Mucosa of descending colon (tissue), 3 donors: Measurements from ENCODE around the gene NINJ2. TPM values are rescaled to one million over a fixed set of nuclear protein-coding genes. Genes with fewer than 3 reads are reported as not detected.

ENCODE experiments used
- ATAC-seq: fragments of 200-7000 bp; cut with Tn5 transposase; one replicate; pipeline ENCODE4 v1.9.1; 2020; ENCODE audit warnings: mild to moderate bottlenecking, moderate library complexity
- DNase-seq, 3 donors: peaks; one replicate each; pipeline ENCODE4 v3.0.0-alpha.2; 2020
- H3K36me3 ChIP-seq: fragments of 200-600 bp; one replicate; pipeline ENCODE4 v1.8.0; 2021; ENCODE audit warnings: low read depth, mild to moderate bottlenecking
- H3K4me1 ChIP-seq: fragments of 200-600 bp; one replicate; pipeline ENCODE4 v1.8.0; 2021; ENCODE audit warnings: low read depth, mild to moderate bottlenecking
- H3K4me3 ChIP-seq: fragments of 200-600 bp; one replicate; pipeline ENCODE4 v1.8.0; 2021; ENCODE audit warnings: mild to moderate bottlenecking
- H3K9me3 ChIP-seq: fragments of 200-600 bp; one replicate; pipeline ENCODE4 v1.8.0; 2021; ENCODE audit warnings: mild to moderate bottlenecking
- intact Hi-C, 2 donors: fragments of 100-400 bp; cut with DNase I in 1 of 2; cut with micrococcal nuclease in 1 of 2; formaldehyde crosslinking; loops; one replicate each; pipeline versions ENCODE4 v1.11.0 to v1.11.1; 2022; cut with DNase I, micrococcal nuclease
- total RNA-seq, 3 donors: library from RNA; stranded (reverse); fragmentation: NEBNext Ultra II Directional in 2 of 3; extraction: Animal tissue kit (Norgen Biotek cat#: 25700) in 2 of 3; gene quantifications; one replicate each; pipeline versions ENCODE4 v1.2.1 to v1.2.4, GENCODE V29; 2021 to 2023
- TF ChIP-seq, protein P1 (sequence below): fragments of 200-600 bp; IDR thresholded peaks from one replicate; pipeline ENCODE4 v1.8.0; 2022; ENCODE audit warnings: antibody characterized with exemption, mild to moderate bottlenecking
- donor health status: DM: no; HTN: no; CAD: no; lungs with moderate emphysema.
- donor health status: DM: no; HTN: no; CAD: no.
- donor health status: DM: no; HTN: yes; CAD: no.

The NINJ2 gene
- total RNA-seq, 3 donors from 2014 or later, result 3.6 to 5.2 (median 3.8) TPM

DNA sequence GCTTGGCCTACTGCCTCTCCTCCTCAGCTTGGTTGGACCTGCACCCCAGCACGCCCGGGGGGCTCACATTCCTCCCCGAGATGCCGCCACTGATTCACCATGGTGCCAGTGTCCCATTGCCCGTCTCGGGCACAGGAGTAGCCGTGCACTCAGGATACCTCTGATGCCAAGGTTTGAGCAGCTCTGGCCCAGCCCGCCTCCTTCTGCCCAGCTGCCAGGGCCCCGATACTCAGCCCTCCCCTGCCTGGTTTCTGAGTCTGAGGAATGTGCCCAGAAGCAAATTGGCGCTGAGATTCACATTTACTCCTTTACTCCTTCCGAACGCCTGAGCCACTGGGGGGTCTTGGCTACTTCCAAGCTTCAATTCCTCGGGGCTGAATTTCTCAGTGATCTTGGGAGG lies 63.5 kb downstream of the NINJ2 start:
- H3K4me3 ChIP-seq, result no peak overlapping the region
- no peak for DNase-seq
- intact Hi-C loops, result no loop called here
- no peaks in the 10 kb centered on the region for H3K4me1 ChIP-seq
- H3K9me3 ChIP-seq, result no peaks in the 10 kb centered on the region
- TF ChIP-seq, protein P1, sequence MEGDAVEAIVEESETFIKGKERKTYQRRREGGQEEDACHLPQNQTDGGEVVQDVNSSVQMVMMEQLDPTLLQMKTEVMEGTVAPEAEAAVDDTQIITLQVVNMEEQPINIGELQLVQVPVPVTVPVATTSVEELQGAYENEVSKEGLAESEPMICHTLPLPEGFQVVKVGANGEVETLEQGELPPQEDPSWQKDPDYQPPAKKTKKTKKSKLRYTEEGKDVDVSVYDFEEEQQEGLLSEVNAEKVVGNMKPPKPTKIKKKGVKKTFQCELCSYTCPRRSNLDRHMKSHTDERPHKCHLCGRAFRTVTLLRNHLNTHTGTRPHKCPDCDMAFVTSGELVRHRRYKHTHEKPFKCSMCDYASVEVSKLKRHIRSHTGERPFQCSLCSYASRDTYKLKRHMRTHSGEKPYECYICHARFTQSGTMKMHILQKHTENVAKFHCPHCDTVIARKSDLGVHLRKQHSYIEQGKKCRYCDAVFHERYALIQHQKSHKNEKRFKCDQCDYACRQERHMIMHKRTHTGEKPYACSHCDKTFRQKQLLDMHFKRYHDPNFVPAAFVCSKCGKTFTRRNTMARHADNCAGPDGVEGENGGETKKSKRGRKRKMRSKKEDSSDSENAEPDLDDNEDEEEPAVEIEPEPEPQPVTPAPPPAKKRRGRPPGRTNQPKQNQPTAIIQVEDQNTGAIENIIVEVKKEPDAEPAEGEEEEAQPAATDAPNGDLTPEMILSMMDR, result no peak
- H3K36me3 ChIP-seq, result no peaks in the 10 kb centered on the region
- no peak for ATAC-seq

DNA sequence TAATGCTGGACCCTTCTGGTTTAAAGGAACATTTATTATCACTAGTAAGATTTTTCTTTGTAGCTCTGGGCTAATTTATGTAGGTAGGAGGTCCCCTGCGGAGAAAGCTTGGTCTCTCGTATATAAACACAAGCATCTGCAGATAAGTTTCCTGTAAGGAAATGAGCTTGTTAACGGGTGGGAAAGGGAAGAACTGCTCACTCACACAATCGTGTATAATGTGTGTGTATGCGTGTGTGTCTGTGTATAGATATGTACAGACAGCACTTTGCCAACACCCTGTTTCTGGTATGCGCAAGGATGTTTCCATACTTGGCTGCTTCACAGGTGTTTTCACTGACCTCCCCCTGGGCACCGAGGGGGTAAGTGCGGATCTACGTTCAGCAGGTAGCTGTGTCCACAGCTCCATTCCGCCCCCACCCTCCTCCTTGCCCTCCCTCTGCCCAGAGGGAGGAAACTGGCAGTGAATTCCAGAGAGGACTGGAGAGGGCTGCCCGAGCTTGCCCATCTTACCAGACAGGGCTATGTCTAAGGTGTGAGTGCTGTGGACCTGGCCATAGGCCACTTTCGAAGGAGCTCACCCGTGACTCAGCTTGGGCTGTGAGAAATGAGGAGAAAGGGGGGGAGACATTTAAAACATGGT lies 65.2 kb downstream of the NINJ2 start:
- no peaks in the 10 kb centered on the region for H3K4me1 ChIP-seq
- ATAC-seq, result no peak
- H3K9me3 ChIP-seq, result no peaks in the 10 kb centered on the region
- intact Hi-C loops, result no loop called here
- DNase-seq, result no peak
- H3K36me3 ChIP-seq, result no peaks in the 10 kb centered on the region
- no peak overlapping the region for H3K4me3 ChIP-seq
- TF ChIP-seq, protein P1, result no peak

DNA sequence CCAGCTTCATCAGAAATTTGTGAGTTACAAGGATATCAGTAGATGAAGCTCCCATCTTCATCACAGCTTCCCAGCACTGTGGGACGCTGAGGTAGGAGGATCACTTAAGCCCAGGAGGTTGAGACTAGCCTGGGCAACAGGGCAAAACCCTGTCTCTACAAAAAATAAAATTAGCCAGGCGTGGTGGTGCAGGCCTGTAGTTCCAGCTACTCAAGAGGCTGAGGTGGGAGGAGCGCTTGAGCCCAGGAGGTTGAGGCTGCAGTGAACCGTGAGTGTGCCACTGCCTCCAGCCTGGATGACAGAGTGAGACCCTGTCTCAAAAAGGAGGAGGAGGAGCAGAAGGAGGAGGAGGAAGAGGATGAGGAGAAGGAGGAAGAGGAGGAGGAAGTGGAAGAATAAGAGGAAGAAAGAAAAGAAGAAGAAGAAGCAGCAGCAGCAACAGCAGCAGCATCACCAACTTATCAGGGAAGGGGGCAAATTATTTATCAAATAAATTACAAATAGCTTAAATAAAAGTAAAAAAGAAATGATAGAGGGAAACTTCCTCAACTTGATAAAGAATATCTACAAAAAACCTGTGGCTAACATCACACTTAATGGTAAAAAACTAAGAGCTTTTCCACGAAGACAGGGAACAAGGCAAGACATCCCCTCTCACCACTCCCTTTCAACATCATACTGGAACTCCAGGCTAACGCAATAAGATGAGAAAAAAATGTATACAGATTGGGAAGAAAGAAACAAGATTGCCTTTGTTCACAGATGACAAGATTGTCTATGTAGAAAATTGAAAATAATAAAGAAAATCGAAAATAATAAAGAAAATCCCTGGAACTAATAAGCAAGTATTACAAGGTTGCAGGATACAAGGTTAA lies 69.6 kb downstream of the NINJ2 start:
- no peak for ATAC-seq
- H3K36me3 ChIP-seq, result no peaks in the 10 kb centered on the region
- TF ChIP-seq, protein P1, result no peak
- intact Hi-C loops, result no loop called here
- no peaks in the 10 kb centered on the region for H3K9me3 ChIP-seq
- no peak overlapping the region for H3K4me3 ChIP-seq
- DNase-seq, result no peak
- no peaks in the 10 kb centered on the region for H3K4me1 ChIP-seq

DNA sequence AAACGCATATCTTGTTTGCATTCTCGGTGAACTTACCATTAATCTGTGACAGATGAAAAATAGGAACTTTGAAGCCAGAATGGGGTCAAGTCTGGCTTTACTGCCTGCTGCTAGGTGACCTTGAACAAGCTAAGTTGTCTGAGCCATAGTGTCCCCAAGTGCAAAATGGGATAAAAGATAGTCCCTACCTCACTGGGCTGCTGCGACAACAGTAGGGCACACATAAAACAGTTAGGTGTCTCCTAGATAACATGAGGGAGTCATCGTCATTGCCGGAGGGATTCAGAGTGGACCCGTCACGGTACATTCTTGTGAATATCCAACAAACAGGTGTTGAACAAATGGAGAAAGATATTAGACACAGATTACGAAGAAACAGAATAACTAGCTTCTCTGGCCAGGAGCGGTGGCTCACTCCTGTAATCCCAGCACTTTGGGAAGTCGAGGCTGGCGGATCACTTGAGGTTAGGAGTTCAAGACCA lies 71.2 kb downstream of the NINJ2 start:
- TF ChIP-seq, protein P1, result no peak
- DNase-seq (no peak), ATAC-seq (no peak)
- Histone ChIP-seq H3K4me3 (no peak overlapping the region), H3K9me3 (no peaks in the 10 kb centered on the region), H3K4me1 (no peaks in the 10 kb centered on the region), H3K36me3 (no peaks in the 10 kb centered on the region)
- intact Hi-C loops, result no loop called here

DNA sequence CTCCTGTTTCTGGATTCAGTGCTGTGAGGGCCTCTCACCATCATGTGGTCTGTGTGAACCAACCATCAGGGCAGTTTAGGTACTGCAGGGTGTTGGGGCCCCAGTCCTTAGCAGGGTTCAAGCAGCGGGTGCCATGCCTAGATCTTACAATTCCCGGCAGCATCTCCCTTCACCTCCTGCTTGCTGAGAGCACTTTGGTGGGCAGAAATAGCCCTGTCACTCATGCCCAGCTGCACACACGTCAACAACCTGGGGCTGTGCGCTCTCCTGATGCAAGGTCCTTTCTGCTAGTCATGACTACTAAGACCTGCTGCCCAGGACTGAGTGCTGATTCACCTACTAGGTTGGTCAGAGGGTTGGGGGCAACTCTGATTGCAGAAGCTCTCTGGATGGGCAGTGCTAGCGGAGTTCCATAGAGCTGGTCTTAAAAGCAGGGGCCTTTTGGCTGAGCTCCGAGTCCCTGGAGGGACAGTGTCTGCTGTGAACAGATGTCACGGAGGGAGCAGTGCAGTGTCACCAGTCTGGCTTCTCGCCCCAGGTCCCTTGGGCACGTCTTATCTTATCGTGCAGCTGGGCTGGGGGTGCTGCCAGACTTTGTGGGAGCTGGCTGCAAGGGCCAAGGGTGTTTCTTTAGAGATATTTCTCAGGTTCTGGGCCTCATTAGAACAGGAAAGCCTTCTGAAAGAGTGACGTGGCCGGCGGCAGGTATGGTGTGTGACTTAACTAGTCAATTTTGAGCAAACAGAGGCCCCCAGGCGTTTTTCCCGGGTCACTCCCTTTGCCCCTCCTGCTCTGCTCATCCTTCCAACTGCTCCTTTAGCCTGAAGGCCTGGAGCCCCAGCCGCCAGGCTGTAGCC lies 71.8 kb downstream of the NINJ2 start:
- DNase-seq, result no peak
- intact Hi-C loops, result no loop called here

More for the DNA sequence above, 71.8 kb downstream of the NINJ2 start:
- H3K4me1 ChIP-seq, result no peaks in the 10 kb centered on the region
- peak; percentile 13 for ATAC-seq
- no peaks in the 10 kb centered on the region for H3K36me3 ChIP-seq
- no peaks in the 10 kb centered on the region for H3K9me3 ChIP-seq
- TF ChIP-seq, protein P1, result no peak
- no peak overlapping the region for H3K4me3 ChIP-seq
